ENCODE data around the gene CDC42BPB. TPM values are rescaled to one million over a fixed set of nuclear protein-coding genes. Genes with fewer than 3 reads are reported as not detected.

CDC42BPB gene
- total RNA-seq, 1 donor from 2014 or later, result 105 TPM

DNA sequence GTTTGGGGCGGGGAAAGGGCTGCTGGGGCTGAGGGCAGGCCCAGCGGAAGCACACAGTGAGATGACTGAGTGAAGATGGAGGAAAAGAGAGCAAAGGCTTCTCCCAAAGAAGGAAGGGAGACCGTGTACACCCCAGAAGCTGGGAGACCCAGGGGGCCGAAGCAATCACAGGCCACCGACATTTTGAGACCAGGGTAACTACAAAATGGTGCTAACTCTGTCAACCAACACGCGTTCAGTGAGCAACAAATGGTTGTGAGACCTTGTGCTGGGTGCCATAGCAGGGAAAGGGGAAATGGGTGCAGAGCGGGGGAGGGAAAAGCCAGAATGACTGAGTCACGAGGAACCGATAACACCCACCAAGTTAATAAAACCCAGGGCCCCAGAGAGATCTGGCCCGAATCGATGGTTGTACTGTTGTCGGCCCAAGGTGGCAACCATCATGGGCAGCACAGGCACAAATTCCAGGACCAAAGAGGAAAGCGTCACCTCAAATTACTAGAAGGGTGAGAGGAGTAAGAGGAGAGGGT, 50.3 kb downstream of the CDC42BPB start:
- no peak for ATAC-seq
- intact Hi-C loops (cut with DNase I), result no loop called here

DNA sequence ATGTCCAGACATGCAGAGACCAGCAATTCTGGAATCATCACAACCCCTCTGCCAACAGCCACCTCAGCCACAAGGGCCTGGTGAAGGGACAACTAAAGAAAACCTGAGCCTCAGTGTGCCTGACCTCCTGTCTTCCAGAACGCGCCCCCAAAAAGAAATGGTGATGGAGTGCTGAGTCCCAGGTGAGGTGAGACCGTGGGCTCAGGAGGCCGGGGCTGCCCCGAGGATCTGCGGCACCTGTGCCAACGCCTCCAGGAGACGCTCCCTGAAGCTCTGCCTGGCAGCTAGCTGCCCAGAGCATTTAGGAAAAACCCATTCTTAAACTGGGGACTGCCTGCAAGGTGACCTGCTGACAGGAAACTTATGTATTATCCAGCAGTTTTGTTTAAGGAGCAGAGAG, 51.2 kb downstream of the CDC42BPB start:
- intact Hi-C loops (cut with DNase I), result no loop called here

More for the DNA sequence above, 50.3 kb downstream of the CDC42BPB start:
- DNase-seq (ENCODE audit: low spot score), result no peak

DNA sequence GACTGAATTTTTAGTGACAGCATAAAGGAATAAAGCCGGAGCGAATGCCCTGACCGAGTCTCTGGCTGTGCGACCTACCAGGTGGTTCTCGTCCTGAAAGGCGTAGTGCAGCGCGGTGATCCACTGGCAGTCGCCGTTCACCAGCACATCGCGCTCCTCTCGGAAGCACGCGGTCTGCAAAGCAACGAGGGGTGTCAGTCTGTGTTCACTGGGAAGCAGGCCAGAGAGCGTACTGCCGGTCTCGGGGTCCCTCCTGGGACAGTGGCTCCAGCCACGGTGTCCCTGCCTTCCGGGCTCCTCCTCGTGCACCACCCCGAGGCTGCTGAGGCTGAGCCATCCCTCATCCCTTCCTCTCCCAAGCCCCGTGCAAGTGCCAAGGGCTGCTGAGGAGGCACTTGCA, 53.5 kb downstream of the CDC42BPB start:
- intact Hi-C loops (cut with DNase I), result no loop called here
- ATAC-seq, result no peak
- no peak for DNase-seq (ENCODE audit: low spot score)

More for the DNA sequence above, 51.2 kb downstream of the CDC42BPB start:
- ATAC-seq (no peak), DNase-seq (ENCODE audit: low spot score) (no peak)

GRCh38 chr14:103003351-103003615, 54.1 kb downstream of the CDC42BPB start:
- intact Hi-C loops (cut with DNase I), result no loop called here
- no peak for ATAC-seq
- no peak for DNase-seq (ENCODE audit: low spot score)

DNA sequence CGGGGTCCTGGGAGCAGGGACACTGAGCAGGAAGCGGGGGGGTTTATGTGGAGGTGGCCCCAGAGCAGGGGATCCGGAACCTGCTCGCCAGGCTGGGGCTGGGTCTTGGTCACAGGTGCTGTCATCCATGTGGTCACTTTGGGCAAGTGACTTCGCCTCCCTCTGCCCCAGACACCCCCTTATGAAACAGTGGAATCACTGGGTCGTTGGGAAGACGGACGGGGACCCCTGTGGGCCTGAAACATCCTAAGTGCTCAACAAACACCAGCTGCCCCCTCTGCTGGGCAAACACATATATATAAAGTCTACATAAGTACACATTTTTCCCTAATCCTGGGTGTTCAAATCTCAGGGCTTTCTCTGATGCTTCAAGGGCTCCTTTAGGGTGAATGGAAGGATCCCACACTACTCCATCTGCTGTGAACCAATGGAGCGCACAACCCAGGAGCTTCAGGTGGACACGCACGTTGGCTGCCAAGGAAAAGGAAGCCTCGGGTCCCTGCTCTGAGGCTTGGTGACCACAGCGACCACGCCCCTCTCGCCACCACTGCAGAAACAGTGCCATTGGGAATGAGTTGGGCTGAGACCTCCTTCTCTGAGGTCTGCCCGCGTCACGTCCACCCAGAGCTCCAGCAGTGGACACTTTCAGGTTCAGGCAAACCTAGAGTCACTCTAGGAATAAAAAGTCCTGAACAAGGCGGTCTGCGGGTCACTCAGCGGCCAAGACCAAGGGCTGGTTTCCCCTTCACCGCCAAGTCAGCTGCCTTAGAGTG, 54.6 kb downstream of the CDC42BPB start:
- ATAC-seq, result no peak
- DNase-seq (ENCODE audit: low spot score), result no peak
- intact Hi-C loops (cut with DNase I), result no loop called here

DNA sequence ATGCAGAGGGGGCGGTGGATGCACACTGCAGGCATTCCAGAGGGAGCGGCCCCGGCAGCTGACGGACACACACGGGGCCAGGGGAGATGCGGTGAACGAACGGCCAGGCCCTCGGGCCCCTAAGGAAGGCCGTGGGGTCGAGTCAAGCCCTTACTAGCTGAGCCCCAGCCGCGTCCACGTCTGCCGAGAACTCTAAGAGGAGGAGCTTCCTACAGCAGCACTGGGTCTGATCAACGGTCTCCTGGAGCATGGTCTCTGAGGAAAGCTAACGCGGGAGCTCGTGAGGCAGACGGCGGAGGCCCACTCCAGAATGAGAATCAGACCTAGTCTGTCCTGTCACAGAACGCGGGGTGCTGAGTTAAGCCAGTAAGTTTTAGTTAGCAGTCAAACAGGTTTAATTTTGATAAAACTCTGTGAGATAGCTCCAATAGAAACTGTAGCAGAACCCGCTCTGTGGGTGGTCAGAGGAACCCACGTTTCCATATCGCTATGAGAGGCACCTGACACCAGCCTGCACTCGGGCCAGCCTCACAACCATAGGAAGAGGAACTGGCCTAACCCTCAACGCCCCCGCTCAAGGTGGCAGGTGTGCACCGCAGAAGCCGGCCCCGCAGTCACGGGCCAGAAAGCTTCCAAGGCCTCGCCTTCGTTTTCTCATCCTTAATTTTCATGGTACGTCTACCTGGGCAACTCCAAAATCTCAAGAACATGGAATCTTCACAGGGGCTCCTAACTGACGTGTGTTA, 55.5 kb downstream of the CDC42BPB start:
- ATAC-seq (peak; percentile 11), DNase-seq (ENCODE audit: low spot score) (no peak)
- intact Hi-C loops (cut with DNase I), result no loop called here

GRCh38 chr14:103001226-103001625, 56.1 kb downstream of the CDC42BPB start:
- peak; percentile 39 for ATAC-seq
- DNase-seq (ENCODE audit: low spot score), result no peak
- intact Hi-C loops (cut with DNase I), result no loop called here

- DNase-seq (ENCODE audit: low spot score) (no peak), ATAC-seq (peak; percentile 12)
- intact Hi-C loops (cut with DNase I), result no loop called here
These were observed 56.9 kb downstream of the CDC42BPB start for GRCh38 chr14:103000291-103000921.

DNA sequence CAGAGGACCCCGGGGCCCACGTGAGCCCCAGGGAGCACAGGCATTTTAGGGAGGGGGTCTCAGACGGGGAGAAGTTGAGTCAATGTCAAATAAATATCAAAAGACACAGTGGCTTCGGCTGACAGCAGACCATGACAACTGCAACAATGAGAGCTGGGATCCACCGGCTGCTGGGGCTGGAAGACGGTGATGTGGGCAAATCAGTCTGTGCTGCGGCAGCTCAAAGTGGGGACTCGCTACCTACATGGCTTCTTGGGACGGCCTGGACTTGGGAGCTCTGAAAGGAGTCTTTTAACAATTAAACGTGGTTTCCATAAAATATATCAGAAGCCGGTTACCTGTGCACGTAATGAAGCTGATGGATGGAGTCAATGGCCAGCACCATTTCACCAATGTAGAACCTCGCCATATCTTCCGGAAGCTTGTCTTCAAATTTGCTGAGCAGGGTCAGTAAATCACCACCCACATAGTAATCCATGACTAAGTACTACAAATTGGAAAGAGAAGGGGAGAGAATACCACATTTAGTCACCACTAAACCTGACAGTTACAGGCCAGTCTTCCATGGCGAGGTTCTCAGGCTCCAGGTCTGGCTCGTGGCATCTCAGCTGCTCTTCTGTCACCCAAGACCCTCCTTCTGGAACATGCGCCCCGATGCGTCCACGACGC, 58.0 kb downstream of the CDC42BPB start:
- intact Hi-C loops (cut with DNase I), result no loop called here
- DNase-seq (ENCODE audit: low spot score), result no peak
- ATAC-seq, result no peak

GRCh38 chr14:102998393-102998792, 59.0 kb downstream of the CDC42BPB start:
- intact Hi-C loops (cut with DNase I), result no loop called here
- DNase-seq (ENCODE audit: low spot score), result no peak
- no peak for ATAC-seq

- no peak for DNase-seq (ENCODE audit: low spot score)
- intact Hi-C loops (cut with DNase I), result no loop called here
- no peak for ATAC-seq
These were observed 60.4 kb downstream of the CDC42BPB start for GRCh38 chr14:102996941-102997340.

DNA sequence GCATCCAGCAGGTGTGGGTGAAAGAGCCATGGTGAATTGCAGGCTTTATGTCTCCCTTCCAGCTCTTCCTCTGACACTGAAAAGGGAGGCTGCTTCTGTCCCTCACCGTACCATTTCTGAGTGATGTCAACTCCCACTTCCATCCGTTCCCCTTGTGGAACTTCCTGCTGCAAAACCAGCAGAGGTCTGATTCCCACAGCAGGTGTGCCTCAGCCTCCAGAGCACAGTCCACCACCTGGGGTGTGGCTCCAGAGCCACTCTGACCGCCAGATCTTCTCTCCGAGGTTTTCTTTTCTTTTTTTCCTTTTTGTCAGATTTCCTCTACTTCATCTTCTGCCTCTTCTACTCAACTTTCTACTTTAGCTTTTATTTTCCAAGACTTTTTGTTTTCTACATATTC, 62.7 kb downstream of the CDC42BPB start:
- intact Hi-C loops (cut with DNase I), result no loop called here
- ATAC-seq, result no peak
- no peak for DNase-seq (ENCODE audit: low spot score)

- intact Hi-C loops (cut with DNase I), result no loop called here
- ATAC-seq, result no peak
- no peak for DNase-seq (ENCODE audit: low spot score)
These were observed 63.8 kb downstream of the CDC42BPB start for GRCh38 chr14:102993523-102993922.

DNA sequence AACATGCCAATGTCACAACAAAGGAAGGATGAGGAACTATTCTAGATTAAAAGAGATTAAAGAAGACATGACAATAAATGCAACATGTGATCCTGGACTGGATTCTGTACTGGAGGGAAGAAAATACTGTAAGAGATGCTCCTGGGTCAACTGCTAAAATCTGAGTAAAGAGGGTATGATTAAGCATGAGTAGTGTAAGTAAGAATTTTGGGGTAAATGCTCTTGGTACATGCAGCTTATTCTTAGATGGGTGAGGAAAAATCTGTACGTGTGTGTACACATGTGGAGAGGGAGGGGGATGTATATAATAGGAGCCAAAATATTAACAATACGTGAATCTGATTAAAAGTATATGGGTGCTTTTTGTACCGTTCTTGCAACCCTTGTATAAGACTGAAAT, 66.0 kb downstream of the CDC42BPB start:
- intact Hi-C loops (cut with DNase I), result no loop called here
- DNase-seq (ENCODE audit: low spot score), result no peak
- no peak for ATAC-seq

DNA sequence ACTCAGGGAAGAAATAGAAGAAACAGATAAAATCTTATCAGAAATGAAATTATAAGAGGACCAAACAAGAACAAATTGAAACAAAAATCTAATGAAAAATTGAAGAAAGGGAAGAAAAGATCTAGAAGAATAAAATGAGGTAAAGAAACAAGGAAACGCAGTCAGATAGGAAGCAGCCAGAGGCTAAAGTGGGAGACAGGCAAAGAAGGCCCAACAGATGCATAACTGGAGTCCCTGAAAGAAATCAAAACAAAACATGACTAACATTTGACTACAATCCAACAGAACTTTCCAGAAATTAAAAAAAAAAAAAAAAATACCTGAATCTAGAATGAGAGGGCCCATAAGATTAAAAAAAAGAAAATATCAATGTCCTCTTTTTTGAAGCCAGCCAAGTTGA, 69.3 kb downstream of the CDC42BPB start:
- no peak for DNase-seq (ENCODE audit: low spot score)
- intact Hi-C loops (cut with DNase I), result no loop called here
- ATAC-seq, result no peak

DNA sequence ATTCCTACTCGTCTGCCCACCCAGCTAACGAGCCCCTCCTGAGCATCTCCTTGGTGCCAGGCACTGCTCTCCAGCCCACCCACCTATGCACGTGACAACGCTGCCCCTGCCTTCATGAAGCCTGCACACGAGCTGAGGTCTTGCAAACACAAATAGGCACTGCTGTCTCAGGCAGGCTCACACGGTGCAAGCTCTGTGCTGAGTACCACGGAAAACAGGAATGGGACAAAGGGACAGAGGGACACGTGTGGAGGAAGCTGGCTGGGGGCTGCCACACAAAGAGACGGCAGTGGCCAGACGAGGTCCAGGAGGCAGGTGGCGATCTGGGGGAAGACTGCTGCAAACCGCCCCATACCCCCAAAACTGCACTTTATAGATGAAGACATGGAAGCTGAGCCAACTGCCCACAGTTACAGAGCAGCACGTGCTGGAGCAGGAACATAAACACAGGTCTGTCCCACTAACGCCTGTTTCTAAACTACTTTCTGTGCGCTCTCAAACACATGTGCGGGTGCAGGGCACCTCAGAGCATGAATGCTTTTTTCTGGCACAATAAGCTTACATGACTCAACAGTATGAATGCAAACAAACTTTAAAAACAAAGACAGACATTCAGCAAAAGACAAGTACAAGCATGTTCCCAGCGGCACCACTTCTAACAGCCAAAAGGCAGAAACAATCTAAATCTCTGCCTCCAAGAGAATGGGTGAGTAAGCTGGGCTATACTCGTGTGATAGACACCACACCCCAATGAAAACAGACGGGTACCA, 70.4 kb downstream of the CDC42BPB start:
- DNase-seq (ENCODE audit: low spot score) (no peak), ATAC-seq (peak; percentile 16)
- intact Hi-C loops (cut with DNase I), result no loop called here

- intact Hi-C loops (cut with DNase I), result no loop called here
- ATAC-seq (peak; percentile 91), DNase-seq (ENCODE audit: low spot score) (no peak)
These were observed 71.7 kb downstream of the CDC42BPB start for GRCh38 chr14:102985665-102986064.

DNA sequence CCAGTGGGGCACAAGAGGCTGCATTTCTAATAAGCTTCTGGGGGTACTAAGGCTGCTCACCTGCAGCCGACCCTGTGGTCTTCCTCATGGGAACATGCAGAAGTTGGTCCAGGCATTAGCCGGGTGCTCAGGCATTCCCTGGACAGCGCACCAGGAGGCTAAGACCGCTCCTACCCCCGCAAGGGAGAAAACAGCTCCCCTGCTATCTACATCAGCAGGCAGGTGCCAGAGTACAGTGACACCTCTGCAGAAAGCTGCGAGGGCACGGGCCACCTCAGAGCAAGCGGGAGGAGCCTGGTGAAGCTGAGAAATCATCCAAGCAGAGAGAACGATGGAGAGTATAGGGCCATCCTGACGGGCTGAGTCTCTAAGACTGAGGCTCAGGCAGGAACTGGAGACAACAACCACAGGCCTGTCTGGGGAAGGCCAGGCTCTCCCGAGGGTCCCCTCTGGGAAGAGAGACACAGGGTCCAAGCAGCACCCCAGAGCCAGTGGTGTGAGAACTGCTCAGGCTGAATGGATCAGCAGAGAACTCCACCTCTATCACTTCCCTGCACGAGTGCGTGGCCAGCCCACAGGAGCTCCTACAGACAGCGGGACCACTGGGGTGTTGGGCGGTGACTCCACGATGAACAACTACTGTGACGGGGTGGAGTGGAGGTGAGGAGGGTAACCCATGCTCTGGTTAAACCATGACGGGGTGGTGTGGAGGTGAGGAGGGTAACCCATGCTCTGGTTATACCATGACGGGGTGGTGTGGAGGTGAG, 72.8 kb downstream of the CDC42BPB start:
- intact Hi-C loops (cut with DNase I), result no loop called here
- no peak for DNase-seq (ENCODE audit: low spot score)
- ATAC-seq, result no peak

Data from sciatic nerve (tissue), 2 donors.